NCI-H526 treated with DMSO at 0.1 percent for 48 hours (cell line): ENCODE results near the gene ARHGAP8.
"Not testable (repeated sequence)": the region's sequence is repeated elsewhere in the genome, so short reads cannot be mapped to it uniquely, and the experiment has no call there.

Experiments
- DNase-seq: peaks from one replicate; lab custom pipeline; 2025; lab: John Stamatoyannopoulos, UW

ARHGAP8 gene

GRCh38 chr22:44889255-44889878, 137.0 kb downstream of the ARHGAP8 start:
- no peak for DNase-seq

GRCh38 chr22:44890416-44891292, 138.3 kb downstream of the ARHGAP8 start:
- DNase-seq: no peak

GRCh38 chr22:44891293-44891747, 138.9 kb downstream of the ARHGAP8 start:
- DNase-seq: no peak

GRCh38 chr22:44891791-44892190, 139.4 kb downstream of the ARHGAP8 start:
- DNase-seq: no peak

GRCh38 chr22:44892243-44892642, 139.9 kb downstream of the ARHGAP8 start:
- DNase-seq: no peak

DNA sequence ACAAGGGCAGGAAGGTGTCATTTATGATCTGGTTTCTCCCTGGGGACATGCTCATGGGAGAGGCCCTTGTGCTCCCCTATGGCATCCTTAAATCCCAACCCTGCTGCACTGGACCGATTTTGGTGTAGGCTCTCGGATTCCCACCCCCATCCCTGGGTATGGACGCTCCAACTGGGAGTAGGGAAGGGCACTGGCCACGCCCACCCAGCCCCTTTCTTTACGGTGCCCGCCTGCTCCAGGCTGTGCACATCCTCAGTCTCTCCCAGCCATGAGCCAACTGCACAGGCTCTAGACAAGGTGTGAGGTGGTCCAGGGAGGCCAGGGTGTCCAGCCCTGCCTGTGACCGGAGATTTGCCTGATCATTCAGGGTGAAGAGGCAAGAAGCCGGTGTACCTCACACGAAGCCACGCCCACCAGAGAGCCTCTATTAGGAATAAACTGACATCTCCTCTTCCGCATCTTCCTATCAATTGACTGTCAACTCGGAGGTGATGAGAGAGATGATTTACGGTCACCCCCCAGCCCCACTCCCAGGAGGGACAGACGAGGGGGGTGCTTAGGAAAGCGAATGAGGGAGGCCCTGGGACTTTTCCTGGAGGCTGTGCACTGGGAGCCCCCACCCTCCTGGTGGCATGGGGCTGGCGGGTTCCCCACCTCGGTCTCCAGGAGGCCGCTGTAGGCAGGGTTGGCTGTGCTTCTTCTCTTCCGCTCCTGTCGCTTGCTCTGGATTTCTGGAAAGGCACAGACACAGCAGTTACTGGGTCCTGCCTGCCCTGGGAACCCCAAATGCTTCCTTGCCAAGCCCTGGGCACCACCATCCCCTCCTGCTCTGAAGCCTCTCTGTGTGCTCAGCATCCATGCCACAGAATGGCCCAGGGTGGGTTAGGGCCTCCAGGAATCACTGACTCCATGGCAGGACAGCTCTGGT, 140.7 kb downstream of the ARHGAP8 start:
- no peak for DNase-seq

- no peak for DNase-seq
These were observed 141.3 kb downstream of the ARHGAP8 start for GRCh38 chr22:44893731-44894080.

- DNase-seq: no peak
These were observed 141.9 kb downstream of the ARHGAP8 start for GRCh38 chr22:44894321-44894720.

- DNase-seq: no peak
These were observed 142.4 kb downstream of the ARHGAP8 start for GRCh38 chr22:44894782-44895181.

DNA sequence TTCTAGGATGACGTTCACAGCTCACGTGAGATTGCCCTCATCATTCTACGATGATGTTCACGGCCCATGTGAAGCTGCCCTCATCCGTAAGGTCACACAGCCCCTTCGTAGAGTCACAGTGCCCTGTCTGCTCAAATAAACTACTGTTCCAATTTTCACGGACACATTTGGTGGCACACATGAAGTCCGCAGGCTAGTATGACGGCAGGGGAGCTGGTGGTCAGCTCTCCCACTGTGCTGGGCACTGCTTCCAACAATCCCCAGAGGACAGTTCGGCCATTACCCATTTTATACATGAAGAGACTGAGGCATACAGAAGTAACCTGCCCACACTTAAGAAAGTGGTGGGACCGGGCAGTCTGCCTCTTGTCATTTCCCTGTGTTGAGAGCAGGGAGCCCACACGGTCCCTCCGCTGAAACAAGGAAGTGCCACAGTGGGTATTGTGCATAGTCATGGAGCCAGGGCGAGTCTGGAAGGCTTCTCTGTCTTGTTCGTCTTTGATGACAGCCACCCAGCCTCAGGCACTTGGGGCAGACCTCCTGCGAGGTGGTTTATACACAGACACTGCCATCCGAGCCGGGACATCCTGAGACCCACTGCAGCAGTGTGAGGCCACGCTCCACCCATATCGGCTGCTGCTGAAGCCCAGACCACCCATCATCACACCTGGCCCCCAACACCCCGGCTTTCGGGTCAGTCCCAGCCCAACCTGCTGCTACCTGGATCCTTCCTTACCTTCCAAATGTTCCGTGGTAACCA, 143.1 kb downstream of the ARHGAP8 start:
- no peak for DNase-seq

GRCh38 chr22:44898236-44898635, 145.9 kb downstream of the ARHGAP8 start:
- no peak for DNase-seq

DNA sequence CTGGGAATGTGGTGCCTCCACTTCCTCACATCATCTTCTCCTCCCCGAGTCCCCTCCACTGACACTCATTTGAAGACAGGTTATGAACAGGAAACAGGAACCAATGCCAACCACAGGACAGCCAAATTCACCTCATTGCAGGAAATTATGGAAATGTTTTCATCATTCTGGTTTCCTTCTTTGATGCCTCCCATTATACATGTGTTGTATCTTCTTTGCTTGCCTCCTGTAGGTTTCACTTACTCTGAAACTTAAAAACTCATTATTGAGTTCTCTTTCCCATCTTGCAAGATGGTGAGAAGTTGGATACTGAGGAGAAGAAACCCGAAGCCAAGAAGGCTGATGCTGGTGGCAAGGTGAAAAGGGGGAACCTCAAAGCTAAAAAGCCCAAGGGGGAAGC, 148.9 kb downstream of the ARHGAP8 start:
- no peak for DNase-seq

GRCh38 chr22:44903164-44903563, 150.8 kb downstream of the ARHGAP8 start:
- not testable (repeated sequence) for DNase-seq

DNA sequence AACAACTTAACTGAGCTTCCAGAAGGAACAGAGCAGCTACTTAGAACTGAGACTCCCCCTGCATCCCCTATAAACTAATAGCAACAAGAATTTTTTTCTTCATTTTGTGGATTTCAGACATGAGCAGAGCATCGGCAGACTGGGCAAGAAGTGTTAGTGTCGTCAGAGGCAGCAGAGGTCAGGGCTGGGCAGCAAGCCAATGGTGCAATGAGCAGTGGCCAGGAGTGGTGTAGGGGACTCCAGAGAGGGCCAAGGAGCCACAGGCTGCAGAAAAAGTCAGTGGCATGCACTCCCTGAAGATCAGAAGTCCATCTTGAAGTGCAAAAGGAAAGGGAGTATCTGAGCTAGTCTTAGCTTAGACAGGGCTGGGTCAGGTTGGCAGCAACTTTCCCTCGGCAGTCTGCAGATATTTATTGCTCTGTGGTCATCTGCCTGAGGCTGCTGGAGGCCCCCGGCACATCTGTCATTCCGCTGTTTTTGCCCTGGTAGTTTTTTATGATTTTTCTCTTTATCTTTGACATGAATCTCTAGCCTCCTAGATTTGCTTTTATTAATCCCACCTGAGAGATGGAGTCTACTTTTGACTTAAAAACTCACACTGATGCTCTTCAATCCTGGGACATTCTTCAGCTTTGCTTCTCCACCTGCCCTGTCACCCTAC, 152.2 kb downstream of the ARHGAP8 start:
- DNase-seq: not testable (repeated sequence)

- DNase-seq: no peak
These were observed 154.0 kb downstream of the ARHGAP8 start for GRCh38 chr22:44906248-44906936.

GRCh38 chr22:44906999-44907644, 154.7 kb downstream of the ARHGAP8 start:
- no peak for DNase-seq

GRCh38 chr22:44907765-44908737, 155.7 kb downstream of the ARHGAP8 start:
- no peak for DNase-seq

DNA sequence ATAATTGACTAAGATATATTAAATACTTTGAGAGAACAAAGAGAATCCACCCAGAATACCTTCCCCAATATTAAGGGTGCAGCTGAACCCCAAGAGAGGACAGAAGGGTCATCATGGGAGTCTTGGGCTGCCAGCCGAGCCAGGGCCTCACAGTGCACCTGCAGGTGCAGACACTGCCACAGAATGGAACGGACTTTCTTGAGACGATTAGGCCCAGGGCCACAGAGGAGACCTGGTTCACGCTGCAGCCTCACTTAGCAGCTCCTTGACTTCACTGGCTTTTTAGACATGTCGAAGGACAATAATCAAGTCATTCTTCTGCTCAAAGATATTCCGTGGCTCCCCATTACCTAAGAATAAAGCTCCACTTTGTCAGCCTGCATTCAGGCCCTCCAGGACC, 156.9 kb downstream of the ARHGAP8 start:
- no peak for DNase-seq
